Glomerular visceral epithelial cell (primary cell): ENCODE measurements around the gene SNX27.
"Not testable (repeated sequence)": the region's sequence is repeated elsewhere in the genome, so short reads cannot be mapped to it uniquely, and the experiment has no call there.

Experiments used
- DNase-seq: peaks from one replicate; pipeline ENCODE4 v3.0.0-alpha.2; 2016; ENCODE audit errors: extremely low spot score

Gene SNX27

DNA sequence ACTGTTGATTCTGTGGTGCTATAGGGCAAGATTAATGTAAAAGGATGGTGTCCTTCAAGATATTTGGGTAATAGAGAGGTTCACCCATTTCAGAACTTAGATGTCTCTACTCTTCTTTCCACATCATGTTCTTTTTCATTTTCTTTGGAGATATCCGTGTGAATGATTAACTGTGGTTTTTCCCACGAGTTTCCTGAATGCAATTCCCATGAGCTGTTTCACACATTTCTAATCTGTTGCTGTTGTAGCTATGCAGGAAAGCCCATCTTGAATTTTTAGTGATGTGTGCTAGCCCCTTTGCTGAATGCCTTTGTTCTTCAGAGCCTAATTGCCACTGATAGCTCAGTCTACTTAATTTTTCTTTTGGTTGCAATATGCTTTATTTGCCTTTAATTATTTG, 27.6 kb downstream of the SNX27 start:
- DNase-seq: peak; percentile 57

DNA sequence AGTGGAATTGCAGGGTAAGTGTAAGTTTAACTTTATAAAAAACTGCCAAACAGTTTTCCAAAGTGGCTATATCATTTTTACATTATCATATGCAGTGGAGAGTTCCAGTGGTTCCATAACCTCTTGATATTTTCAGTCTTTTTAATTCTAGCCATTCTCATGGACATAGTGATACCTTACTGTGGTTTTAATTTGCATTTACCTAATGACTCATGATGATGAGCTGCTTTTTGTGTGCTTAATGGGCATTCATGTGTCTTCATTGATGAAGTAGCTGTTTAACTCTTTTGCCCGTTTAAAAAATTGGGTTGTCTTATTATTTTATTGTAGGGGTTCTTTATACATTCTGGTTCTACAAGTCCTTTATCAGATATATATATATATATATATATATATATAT, 29.4 kb downstream of the SNX27 start:
- no peak for DNase-seq

DNA sequence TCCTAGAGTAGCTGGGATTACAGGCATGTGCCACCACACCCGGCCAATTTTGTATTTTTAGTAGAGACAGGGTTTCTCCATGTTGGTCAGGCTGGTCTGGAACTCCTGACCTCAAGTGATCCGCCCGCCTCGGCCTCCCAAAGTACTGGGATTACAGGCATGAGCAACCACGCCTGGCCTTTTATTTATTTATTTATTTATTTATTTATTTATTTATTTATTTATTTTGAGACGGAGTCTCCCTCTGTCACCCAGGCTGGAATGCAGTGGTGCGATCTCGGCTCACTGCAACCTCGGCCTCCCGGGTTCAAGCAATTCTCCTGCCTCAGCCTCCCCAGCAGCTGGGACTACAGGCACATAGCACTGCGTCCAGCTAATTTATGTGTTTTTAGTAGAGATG, 31.2 kb downstream of the SNX27 start:
- not testable (repeated sequence) for DNase-seq

DNA sequence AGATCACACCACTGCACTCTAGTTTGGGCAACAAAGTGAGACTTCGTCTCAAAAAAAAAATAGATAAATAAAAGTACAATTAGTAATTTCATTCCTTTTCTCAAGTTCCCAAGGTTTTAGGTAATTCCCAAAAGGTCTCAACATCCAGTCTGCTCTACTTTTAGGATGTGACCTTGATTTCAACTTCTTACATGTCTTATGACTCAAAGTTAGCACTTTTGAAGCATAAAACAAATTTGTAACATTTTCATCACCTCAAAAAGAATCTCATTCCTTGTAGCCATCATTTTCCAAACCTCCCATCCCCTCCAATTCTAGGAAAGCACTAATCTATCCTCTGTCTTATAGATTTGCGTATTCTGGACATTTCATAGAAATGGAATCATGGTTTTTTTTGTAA, 32.2 kb downstream of the SNX27 start:
- DNase-seq: no peak

DNA sequence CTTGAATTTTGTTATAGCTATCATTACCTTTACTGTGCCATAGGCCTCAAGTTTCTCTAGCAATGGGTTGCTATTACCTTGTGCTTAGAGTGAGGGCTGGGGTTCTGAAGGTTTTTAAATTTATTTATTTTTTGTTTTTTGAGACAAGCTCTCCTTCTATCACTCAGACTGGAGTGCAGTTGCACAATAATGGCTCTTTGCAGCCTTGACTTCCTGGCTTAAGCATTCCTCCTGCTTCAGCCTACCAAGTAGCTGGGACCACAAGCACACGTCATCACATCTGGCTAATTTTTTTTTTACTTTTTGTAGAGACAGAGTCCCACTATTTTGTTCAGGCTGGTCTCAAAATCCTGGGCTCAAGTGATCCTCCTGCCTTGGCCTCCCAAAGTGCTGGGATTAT, 41.5 kb downstream of the SNX27 start:
- no peak for DNase-seq

DNA sequence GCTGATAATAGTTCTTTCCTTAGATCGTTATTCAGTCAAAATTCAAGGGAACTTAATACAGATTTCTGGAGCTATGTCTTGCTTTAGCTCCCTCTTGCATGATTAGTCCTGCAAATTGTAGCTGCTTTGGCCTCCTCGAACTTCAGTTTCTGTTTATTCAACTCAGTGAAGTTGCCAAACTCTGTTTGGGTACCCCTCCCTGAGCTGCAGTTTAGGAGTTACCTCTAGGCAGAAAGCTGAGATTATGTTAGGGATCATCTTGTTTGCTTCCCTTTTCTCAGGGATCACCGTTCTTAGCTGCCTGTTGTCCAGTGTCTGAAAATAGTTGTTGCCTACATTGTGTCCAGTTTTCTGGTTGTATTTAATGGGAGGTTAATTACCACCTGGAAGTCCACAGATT, 43.5 kb downstream of the SNX27 start:
- DNase-seq: no peak

DNA sequence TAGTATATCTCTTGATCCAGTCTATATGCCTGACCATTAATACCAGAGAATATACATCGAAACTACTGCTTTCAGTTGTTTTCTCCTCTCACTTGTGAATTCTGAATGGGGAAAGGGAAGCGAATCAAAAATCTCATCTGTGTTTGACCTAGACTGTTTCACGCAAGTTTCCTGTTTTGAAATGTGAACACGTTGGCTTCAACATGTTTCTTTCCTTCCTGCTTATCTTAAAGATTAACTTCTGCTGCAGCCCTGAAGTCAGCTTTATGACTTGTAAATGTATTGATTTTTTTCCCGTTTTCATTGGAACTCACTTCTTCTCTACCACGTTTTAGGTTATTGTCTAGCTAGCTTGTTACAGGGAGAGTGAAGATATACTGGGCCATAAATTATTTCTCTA, 49.9 kb downstream of the SNX27 start:
- no peak for DNase-seq

DNA sequence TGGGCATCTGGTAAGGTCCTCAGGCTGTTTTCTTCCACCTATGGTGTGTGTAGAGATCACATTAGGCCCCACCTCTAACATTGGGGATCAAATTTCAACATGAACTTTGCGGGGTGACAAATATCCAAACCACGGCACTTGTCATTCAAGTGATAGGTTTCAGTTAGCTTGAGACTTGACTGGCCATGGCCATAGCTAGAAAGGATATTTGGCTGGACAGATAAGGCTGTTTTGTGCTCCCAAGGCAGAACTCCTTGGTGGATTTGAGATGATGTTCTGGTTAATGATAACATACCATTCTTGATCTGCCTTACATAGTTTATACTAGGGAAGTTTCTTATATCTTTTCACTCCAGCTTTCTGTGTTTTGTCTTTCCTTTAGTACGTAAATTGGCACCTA, 56.2 kb downstream of the SNX27 start:
- DNase-seq: no peak

DNA sequence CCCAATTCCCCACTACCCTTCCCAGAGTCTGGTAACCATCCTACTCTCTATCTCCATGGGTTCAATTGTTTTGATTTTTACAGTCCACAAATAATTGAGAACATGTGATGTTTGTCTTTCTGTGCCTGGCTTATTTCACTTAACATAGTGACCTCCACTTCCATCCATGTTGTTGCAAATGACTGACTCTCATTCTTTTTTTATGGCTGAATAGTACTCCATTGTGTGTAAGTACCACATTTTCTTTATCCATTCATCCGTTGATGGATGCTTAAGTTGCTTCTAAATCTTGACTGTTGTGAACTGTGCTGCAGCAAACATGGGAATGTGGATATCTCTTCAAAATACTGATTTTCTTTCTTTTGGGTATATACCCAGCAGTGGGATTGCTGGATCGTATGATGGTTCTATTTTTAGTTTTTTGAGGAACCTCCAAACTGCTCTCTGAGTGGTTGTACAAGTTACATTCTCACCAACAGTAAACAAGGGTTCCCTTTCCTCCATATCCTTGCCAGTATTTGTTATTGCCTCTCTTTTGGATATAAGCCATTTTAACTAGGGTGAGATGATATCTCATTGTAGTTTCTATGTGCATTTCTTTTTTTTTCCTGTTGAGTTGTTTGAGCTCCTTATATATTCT, 58.3 kb downstream of the SNX27 start:
- DNase-seq: not testable (repeated sequence)

DNA sequence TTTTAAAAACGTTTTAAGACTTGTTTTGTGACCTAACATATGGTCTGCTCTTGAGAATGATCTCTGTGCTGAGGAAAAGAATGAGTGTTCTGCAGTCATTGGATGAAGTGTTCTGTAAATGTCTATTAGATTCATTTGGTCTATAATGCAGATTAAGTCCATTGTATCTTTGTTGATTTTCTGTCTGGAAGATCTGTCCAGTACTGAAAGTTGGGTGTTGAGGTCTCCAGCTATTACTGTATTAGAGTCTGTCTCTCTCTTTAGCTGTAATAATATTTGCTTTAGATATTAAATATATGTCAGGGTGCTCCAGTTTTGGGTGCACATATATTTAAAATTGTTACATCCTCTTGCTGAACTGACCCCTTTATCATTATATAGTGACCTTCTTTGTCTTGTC, 61.6 kb downstream of the SNX27 start:
- no peak for DNase-seq

DNA sequence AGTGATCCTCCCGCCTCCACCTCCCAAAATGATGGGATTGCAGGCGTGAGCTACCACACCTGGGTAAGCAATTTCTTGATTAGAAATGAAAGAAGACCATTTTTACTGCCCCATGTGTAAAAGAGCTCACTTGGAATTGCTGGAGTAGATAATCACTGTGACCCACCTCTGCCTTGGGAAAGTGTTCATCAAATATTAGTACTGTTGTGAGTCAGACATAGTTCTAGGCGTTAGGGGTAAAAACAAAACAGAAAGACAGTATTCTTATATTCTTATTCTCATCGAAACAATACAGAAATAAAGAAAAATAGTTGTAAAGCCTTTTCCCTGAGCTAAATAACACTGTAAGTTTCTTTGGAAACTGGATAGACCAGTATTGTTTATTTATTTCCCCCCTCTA, 68.5 kb downstream of the SNX27 start:
- peak; percentile 26 for DNase-seq

DNA sequence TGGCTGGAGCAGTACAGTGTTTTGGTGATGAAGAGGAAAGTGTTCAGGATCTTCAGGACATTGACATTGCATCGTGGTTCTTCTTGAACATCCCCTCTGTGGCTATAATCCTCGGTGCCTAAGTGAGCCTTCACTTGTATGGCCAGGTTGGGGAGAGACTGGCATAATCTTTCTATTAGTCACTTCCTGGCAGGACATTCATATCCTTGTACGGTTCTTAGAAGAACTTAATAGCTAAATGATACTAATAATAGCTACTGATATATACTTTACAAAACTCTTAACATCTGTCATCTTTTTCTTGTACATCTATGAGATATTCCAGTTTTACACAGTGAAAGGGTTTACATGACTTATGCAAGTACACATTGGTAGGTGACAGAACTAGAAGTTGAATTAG, 69.0 kb downstream of the SNX27 start:
- peak; percentile 87 for DNase-seq

DNA sequence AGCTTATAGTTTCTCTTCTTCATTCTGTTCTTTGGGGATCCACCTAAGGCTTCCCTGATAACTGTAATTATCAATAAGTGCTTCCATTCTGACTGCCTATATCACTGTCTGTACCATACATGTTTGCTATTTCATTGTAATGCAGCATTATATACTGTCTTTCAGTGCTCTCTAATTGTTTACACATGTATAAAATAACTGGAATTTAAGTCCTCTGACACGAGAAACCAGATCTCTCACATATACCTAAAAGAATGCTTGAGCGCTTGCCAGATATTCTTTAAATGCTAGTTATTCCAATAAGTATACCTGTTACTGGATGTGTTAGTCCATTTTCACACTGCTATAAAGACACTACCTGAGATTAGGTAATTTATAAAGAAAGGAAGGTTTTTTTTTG, 70.1 kb downstream of the SNX27 start:
- no peak for DNase-seq

DNA sequence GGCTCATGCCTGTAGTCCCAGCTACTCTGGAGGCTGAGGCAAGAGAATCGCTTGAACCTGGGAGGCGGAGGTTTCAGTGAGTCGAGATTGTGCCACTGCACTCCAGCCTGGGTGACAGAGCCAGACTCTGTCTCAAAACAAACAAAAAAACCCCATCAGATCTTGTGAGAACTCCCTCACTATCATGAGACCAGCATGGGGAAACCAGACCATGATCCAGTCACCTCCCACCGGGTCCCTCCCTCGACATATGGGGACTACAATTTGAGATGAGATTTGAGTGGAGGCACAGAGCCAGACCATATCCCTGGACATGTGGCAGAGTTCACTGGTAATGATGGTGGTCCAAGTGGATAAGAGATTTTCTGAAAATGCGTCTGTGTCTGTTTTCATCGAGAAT, 71.1 kb downstream of the SNX27 start:
- DNase-seq: not testable (repeated sequence)

DNA sequence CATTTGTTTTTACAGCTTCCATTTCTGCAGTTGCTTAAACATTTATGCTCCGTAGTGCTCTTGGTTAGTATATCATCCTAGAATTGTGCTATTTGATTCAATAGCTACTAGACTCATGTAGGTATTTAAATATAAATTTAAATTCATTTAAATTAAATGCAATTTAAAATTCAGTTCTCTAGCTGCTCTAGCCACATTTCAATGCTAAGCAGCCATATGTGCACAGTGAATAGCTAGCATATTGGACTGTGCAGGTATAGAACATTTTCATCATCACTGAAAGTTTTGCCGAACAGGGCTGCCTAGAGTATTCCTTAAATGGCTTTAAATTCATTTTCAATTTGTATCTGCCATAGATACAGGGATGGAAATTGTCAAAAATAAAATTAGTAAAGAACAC, 72.3 kb downstream of the SNX27 start:
- DNase-seq: no peak

DNA sequence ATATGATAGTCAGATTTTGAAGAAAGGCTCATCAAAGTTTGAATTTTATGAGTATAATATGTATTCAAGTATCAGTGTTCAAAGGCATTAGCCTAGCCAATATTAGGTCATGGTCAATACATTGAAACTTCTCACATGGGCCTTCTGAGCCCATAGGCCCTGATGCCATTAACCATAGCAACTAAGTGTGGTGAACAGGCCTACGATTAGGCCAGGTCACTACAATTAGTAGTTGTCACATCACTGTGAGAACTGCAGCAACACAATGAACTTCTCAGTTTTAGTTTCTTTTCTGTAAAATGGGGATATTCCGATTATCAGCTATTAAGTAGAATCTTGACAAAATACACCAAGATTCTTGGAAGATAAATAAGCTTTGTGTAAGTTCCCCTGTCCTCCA, 74.7 kb downstream of the SNX27 start:
- DNase-seq: no peak

DNA sequence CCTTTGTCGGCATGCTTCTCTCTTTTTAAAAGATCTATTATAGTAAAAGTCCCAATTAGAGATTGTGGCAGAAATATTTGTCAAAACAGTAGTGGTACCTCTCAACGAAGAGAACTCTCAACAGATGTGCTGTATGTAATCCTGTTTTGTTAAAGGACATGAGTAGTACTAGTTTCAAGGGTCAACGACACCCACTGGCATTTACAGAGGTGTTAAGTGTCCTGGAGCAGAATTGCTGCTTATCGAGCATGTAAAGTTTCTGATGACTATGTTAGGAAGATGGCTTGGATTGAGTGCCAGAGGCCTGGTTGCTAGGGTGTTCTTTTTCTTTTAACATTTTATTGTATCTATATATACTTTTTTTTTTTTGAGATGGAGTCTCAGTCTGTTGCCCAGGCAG, 77.6 kb downstream of the SNX27 start:
- DNase-seq: no peak

DNA sequence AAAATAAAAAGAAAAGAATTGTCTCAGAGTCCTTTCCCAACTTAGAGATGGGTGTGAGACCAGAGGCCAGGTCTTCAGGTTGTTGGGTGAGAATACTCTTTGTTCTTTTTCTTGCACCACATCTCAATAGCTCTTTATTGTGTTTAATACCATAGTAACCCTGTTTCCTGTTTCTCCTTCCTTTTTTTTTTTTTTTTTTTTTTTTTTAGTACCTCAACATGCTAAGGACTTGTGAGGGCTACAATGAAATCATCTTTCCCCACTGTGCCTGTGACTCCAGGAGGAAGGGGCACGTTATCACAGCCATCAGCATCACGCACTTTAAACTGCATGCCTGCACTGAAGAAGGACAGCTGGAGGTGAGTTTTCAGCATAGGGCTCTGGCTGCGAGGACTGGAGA, 80.4 kb downstream of the SNX27 start:
- DNase-seq: no peak

DNA sequence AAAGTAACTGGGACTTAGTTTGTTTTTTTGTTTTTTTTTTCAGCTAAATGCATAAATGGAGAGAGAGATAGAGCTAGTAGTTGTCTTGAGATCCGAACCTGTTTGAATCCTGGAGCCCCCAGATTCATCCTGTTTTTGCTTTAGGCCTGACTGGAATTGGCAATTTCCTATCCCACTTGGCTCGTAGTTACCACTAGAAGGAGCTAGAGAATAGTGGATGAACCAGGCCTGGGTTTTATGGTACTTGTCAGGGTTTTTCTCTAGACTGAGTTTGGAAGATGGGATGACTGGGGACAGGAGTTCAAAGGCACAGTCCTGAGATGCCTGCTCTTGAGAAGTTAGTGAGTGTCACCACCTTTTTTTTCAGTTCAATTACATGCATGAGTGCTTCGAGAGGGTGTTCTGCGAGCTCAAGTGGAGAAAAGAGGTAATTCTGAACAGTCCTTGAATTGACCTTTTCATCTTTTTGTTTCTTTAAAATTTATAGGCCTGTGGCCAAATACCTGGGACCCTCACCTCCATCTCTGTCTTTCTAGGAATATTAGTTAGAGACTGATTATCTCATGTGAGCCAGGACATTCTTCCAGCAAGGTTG, 81.3 kb downstream of the SNX27 start:
- DNase-seq: peak; percentile 38

DNA sequence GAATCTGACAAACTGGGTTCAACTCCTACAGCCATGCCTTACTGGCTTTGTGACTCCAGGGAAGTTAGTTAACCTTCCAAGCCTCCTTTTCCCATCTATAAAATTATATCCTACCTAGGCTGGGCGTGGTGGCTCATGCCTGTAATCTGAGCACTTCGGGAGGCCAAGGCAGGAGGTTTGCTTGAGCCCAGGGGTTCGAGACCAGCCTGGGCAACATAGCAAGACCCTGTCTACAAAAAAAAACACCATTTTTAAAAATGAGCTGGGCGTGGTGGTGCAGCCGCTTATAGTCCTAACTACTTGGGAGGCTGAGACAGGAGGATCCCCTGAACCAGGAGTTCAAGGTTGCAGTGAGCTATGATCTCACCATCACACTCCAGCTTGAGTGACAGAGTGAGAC, 89.7 kb downstream of the SNX27 start:
- no peak for DNase-seq

DNA sequence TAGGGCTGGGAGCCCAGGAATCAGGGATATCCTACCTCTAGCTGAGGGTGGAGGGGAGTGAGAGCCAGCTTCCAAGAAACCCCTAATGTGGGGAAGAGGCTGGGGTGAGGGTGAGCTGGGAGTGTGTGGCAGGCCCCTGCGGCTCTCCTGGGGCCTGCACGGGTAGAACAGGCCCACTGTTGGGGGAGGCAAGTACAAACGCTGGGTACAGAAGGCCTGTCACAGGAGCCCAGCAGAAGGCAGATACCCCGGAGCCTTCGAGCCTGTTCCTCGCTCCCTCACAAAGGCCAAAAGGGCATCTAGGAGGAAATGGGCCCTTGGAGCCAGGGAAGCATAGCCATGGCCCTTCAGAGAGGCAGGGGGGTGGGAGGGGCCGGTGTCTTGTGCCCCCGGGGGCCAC, 91.1 kb downstream of the SNX27 start:
- DNase-seq: no peak

DNA sequence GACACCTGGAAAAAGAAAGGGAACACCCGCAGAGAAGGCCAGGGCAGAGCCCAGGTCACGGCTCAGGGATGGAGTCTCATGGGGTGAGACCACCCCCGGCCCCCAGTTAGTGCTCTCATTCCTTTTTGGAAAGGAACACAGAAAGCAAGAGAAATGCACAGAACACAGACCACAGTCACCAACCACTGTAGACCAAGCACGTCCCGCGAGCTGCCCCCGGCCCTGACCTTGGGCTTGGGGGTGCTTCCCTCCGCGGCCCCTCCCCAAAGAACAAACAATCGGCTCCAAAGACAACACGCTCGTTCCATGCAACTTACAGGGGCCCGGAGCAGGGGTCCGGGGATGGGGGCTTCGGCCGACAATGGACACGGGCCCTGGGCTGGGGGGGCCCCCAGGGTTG, 92.0 kb downstream of the SNX27 start:
- no peak for DNase-seq

DNA sequence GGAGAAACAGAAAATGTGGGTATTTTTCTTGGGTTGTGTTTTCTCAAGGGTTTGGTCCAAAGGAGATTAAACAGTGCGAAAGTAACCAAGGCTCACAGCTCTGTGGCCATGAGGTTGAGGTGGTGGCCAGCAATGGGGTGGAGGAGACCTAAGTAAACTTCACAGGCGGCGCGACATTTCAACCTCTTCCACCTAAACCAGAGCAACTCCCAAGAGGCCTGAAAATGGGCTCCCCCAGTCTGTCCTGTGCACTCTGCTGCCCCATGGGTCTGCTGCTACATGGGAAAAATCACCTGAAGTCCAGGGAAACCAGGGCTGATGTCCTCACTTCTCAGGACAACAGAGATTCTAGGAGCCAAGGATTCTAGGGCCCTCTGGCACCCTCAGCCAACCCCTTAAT, 92.4 kb downstream of the SNX27 start:
- DNase-seq: no peak

DNA sequence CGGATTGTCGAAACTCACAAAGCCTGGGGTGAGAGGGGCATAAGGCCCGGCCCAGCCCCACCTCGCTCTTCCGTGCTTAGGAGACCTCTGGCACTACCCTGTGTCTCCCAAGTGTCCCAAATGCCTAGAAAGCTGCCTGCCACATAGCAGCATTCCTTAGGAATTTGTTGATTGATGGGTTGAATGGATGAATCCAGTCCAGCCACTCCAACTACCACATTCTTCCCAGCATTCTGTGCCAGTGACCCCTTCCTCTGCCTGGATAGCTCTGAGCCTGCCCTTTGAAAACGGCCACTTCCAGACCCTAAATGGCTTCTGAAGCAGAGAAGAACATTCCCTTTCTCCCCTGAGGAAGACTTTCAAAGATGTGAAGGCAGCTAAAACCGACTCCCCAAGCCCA, 93.3 kb downstream of the SNX27 start:
- no peak for DNase-seq
